DOHH2 (cell line): ENCODE data around the gene MYO18B.

Source experiments
- H3F3A ChIP-seq: fragments of 200-600 bp; sonication (generic), shearing (Covaris generic); 2 replicates; pipeline ENCODE4 v1.6.0; 2016; ENCODE audit warnings: antibody characterized with exemption, mild to moderate bottlenecking; ENCODE audit not compliant: control insufficient read depth, insufficient read depth
- H3K27ac ChIP-seq: fragments of 200-600 bp; sonication (generic); 2 replicates; pipeline ENCODE4 v1.5.1; 2014; ENCODE audit warnings: low read depth, mild to moderate bottlenecking, low read length, moderate library complexity
- H3K27me3 ChIP-seq: fragments of 200-600 bp; sonication (generic); 2 replicates; pipeline ENCODE4 v1.6.1; 2014; ENCODE audit warnings: mild to moderate bottlenecking, low read length, mixed read lengths; ENCODE audit not compliant: control insufficient read depth
- H3K36me3 ChIP-seq: fragments of 200-600 bp; sonication (generic); 2 replicates; pipeline ENCODE4 v1.6.1; 2014; ENCODE audit warnings: mild to moderate bottlenecking, low read length, moderate library complexity, mixed read lengths; ENCODE audit not compliant: control insufficient read depth
- H3K4me1 ChIP-seq: fragments of 200-600 bp; sonication (generic); 2 replicates; pipeline ENCODE4 v1.6.1; 2014; ENCODE audit warnings: mild to moderate bottlenecking, low read length, mixed read lengths; ENCODE audit not compliant: control insufficient read depth
- H3K4me2 ChIP-seq: fragments of 200-600 bp; sonication (generic); 2 replicates; pipeline ENCODE4 v1.6.0; 2014; ENCODE audit warnings: mild to moderate bottlenecking, low read length, moderate library complexity
- H3K4me3 ChIP-seq: fragments of 200-600 bp; sonication (generic); 2 replicates; pipeline ENCODE4 v1.5.1; 2014; ENCODE audit warnings: mild to moderate bottlenecking, low read length, mixed read lengths
- H3K79me2 ChIP-seq: fragments of 200-600 bp; sonication (generic); 2 replicates; pipeline ENCODE4 v1.6.1; 2014; ENCODE audit warnings: mild to moderate bottlenecking, low read length, mixed read lengths; ENCODE audit not compliant: control insufficient read depth
- H3K9me2 ChIP-seq: fragments of 200-600 bp; sonication (generic); replicated peaks from 2 replicates; pipeline ENCODE4 v1.6.1; 2014; ENCODE audit warnings: mild to moderate bottlenecking, low read length, mixed read lengths; ENCODE audit not compliant: control insufficient read depth
- H3K9me3 ChIP-seq: fragments of 200-600 bp; sonication (generic); 2 replicates; pipeline ENCODE4 v1.6.1; 2014; ENCODE audit warnings: antibody characterized with exemption, low read length, mixed read lengths; ENCODE audit not compliant: control insufficient read depth, insufficient read depth
- H4K20me1 ChIP-seq: fragments of 200-600 bp; sonication (generic); 2 replicates; pipeline ENCODE4 v1.6.0; 2014; ENCODE audit warnings: low read depth, mild to moderate bottlenecking, antibody characterized with exemption, low read length, moderate library complexity; ENCODE audit not compliant: control insufficient read depth, insufficient read depth
- EZH2phosphoT487 ChIP-seq: fragments of 200-600 bp; sonication (generic); IDR thresholded peaks from 2 replicates; pipeline ENCODE4 v1.6.1; 2017; ENCODE audit warnings: borderline replicate concordance, mild to moderate bottlenecking, antibody characterized with exemption, low read length, moderate library complexity, mixed read lengths
- TF ChIP-seq, protein P1 (sequence below): fragments of 200-600 bp; sonication (generic); IDR thresholded peaks from one replicate; pipeline ENCODE4 v1.5.1; 2014; ENCODE audit warnings: antibody characterized with exemption, mild to moderate bottlenecking, low read depth, low read length; ENCODE audit not compliant: poor library complexity, severe bottlenecking

Gene MYO18B

DNA sequence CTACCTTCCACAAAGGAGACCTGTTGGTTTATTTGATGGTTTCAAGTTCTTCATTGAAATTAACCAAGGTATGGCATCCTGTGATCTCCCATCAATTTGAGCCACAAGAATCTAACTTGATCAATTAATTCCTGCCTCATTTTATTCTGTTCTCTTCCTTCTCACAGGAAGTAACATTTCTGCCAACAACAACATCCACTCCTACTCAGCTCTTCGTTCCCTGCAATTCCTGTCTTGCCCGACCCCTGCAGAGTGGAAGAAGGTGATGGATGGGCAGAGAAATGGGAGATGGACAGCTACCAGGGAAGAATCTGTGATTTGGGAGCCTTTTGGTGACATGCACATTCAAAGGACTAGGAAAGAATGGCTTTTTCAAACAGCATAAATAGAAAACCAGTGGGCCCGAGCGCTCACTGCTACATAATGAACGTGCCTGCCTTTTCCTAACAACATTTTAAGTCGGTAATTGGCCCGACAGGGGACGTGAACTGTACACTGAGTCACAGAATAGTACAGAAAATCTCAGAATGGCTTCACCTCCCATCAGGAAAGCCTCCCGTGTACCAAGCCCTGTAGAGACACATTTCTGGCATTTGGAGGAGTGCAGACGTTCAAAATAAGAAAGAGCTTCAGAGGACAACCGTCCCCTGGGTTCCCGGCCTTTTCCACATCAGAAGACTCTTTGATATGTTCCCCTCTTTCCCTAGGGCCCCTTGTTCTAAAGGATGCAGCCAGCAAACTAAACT is 314.6 kb downstream of the MYO18B start:
- Histone ChIP-seq H3K4me2 (no peak overlapping the region), H3K9me3 (no peaks in the 10 kb centered on the region), H3K79me2 (no peaks in the 10 kb centered on the region), H3K4me3 (no peak overlapping the region), H3K4me1 (no peaks in the 10 kb centered on the region), H3K27ac (no peak overlapping the region), H3K27me3 (peaks cover 20% of the 10 kb centered on the region), H3K36me3 (no peaks in the 10 kb centered on the region), H3F3A (no peaks in the 10 kb centered on the region), H3K9me2 (no peaks in the 10 kb centered on the region), H4K20me1 (no peaks in the 10 kb centered on the region)
- TF ChIP-seq, protein P1, sequence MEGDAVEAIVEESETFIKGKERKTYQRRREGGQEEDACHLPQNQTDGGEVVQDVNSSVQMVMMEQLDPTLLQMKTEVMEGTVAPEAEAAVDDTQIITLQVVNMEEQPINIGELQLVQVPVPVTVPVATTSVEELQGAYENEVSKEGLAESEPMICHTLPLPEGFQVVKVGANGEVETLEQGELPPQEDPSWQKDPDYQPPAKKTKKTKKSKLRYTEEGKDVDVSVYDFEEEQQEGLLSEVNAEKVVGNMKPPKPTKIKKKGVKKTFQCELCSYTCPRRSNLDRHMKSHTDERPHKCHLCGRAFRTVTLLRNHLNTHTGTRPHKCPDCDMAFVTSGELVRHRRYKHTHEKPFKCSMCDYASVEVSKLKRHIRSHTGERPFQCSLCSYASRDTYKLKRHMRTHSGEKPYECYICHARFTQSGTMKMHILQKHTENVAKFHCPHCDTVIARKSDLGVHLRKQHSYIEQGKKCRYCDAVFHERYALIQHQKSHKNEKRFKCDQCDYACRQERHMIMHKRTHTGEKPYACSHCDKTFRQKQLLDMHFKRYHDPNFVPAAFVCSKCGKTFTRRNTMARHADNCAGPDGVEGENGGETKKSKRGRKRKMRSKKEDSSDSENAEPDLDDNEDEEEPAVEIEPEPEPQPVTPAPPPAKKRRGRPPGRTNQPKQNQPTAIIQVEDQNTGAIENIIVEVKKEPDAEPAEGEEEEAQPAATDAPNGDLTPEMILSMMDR: no peak
- no peak for TF ChIP-seq EZH2phosphoT487

DNA sequence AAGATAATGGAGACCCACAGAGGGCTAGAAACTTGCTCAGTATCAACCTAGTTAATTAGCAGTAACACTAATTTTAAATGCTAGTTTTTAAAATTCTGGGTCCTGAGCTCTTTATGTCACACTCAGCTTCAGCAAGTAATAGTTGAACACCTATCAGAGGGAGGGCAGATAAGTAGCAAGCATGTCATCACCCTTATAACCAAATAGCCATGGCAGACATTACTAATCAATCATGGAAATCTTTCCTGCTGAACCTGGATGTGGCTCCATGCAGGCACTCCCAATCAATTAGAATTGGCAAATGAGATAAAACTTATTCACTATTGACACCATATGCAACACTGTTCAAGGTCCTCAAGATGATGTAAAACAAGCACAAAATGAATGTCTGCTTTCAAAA is 315.7 kb downstream of the MYO18B start:
- Histone ChIP-seq H3K36me3 (no peaks in the 10 kb centered on the region), H3K4me3 (no peak overlapping the region), H3K79me2 (no peaks in the 10 kb centered on the region), H3K4me1 (no peaks in the 10 kb centered on the region), H3K4me2 (no peak overlapping the region), H3K27ac (no peak overlapping the region), H3K27me3 (peaks cover 20% of the 10 kb centered on the region), H3K9me3 (no peaks in the 10 kb centered on the region), H4K20me1 (no peaks in the 10 kb centered on the region), H3K9me2 (no peaks in the 10 kb centered on the region), H3F3A (no peaks in the 10 kb centered on the region)
- no peak for TF ChIP-seq EZH2phosphoT487
- TF ChIP-seq, protein P1: no peak

DNA sequence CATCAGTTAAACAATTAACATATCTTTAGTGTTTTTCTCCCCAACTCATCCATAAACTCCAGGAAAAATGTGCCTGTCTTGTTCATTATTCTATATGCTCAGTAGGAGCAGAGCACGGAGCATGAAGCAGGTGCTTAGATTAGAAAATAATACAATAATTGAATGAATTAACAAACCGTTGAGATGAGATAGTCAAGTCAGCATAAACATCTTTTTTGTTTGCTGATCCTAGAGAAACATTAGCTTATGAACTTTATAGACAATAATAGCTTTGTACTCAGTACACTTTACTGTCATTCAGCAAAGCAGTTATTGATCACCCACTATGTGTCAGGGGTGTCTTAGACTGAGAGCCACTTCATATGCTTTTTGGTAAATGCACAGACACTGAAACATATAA is 322.1 kb downstream of the MYO18B start:
- Histone ChIP-seq H3K36me3 (no peaks in the 10 kb centered on the region), H3K9me3 (no peaks in the 10 kb centered on the region), H3K4me2 (no peak overlapping the region), H3K4me3 (no peak overlapping the region), H3K27me3 (no peaks in the 10 kb centered on the region; the same call in none of the 2 replicates), H3K4me1 (no peaks in the 10 kb centered on the region), H3K79me2 (no peaks in the 10 kb centered on the region), H3F3A (no peaks in the 10 kb centered on the region), H4K20me1 (no peaks in the 10 kb centered on the region), H3K27ac (no peak overlapping the region), H3K9me2 (no peaks in the 10 kb centered on the region)
- no peak for TF ChIP-seq EZH2phosphoT487
- TF ChIP-seq, protein P1: no peak
